ENCODE results near the gene CTAG1B. TPM values are rescaled to one million over a fixed set of nuclear protein-coding genes. Genes with fewer than 3 reads are reported as not detected.
"Not testable (repeated sequence)": the region's sequence is repeated elsewhere in the genome, so short reads cannot be mapped to it uniquely, and the experiment has no call there.

Gene CTAG1B
- total RNA-seq, 4 donors from 2014 or later, result not detected

DNA sequence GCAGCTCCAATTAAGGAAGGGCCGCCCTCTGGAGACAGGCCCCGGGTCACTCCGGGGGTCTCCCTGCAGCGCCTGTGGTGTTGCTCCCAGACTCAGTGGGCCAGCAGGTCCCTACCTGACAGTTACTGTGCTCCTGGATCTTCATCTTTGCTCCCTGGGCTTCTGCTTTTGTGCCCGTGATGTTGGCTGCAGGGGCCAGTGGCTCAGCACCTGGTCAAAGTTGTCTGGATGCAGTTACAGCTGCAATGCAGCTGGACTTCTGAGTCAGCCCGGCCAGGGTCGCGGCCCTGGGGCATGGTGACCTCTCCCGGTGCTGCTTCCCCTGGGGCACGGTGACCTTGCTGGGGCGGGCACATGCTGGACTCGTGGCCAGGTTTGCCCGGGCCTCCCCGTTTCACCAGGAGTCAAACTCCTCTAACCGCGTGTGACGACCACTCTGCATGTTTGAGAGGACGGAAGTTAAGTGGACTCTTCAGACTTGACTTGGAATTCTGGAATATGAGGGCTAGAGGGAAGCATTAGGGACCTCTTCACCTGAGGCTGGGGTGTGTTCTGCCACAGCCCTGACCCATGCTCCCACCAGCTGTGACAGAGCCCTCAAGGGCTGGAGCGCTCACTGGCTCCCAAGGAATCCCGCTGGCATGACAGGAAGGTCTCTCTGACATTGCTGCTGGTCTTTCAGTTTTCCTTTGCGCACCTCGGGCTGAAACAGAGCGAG, 30.6 kb upstream of the CTAG1B start:
- no peaks in the 10 kb centered on the region for H3K36me3 ChIP-seq
- no peaks in the 10 kb centered on the region for H3K27me3 ChIP-seq
- H3K9me3 ChIP-seq, result no peaks in the 10 kb centered on the region
- no peak for ATAC-seq
- TF ChIP-seq POLR2A (IDR thresholded peaks at IDR 0.05) (no peak), EP300 (IDR thresholded peaks at IDR 0.05) (no peak), POLR2AphosphoS5 (IDR thresholded peaks at IDR 0.05) (no peak)
- TF ChIP-seq, protein P1, sequence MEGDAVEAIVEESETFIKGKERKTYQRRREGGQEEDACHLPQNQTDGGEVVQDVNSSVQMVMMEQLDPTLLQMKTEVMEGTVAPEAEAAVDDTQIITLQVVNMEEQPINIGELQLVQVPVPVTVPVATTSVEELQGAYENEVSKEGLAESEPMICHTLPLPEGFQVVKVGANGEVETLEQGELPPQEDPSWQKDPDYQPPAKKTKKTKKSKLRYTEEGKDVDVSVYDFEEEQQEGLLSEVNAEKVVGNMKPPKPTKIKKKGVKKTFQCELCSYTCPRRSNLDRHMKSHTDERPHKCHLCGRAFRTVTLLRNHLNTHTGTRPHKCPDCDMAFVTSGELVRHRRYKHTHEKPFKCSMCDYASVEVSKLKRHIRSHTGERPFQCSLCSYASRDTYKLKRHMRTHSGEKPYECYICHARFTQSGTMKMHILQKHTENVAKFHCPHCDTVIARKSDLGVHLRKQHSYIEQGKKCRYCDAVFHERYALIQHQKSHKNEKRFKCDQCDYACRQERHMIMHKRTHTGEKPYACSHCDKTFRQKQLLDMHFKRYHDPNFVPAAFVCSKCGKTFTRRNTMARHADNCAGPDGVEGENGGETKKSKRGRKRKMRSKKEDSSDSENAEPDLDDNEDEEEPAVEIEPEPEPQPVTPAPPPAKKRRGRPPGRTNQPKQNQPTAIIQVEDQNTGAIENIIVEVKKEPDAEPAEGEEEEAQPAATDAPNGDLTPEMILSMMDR (IDR thresholded peaks at IDR 0.05), result no peak
- no CpG with 5 or more reads among the region's 23 CpGs for WGBS, 2 donors (ENCODE audit: low coverage in 1 of 2)
- H3K27ac ChIP-seq, result no peak overlapping the region
- no peaks in the 10 kb centered on the region for H3K4me1 ChIP-seq
- H3K4me3 ChIP-seq, result no peak overlapping the region

DNA sequence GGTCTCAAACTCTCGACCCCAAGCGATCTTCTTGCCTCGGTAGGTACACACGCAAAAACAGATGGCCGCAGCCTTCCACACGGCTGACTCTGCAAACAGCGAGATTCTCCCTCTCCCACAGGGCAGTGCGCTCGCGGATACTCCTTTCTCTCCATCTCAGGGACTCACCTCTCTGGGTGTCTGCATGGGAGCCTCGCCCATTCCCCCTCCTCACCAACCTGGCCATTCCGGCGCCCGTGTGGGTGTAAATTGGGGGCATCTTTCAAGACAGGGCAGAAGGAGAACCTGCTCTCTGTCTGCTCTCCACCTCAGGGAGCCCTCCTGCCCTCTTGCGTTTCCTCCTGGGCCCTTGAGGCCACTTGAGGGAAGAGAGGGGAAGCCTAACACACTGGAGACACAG, 29.8 kb upstream of the CTAG1B start:
- H3K9me3 ChIP-seq, result no peaks in the 10 kb centered on the region
- no peaks in the 10 kb centered on the region for H3K27me3 ChIP-seq
- TF ChIP-seq POLR2AphosphoS5 (IDR thresholded peaks at IDR 0.05), result no peak
- no peak for TF ChIP-seq POLR2A (IDR thresholded peaks at IDR 0.05)
- TF ChIP-seq, protein P1 (IDR thresholded peaks at IDR 0.05), result no peak
- TF ChIP-seq EP300 (IDR thresholded peaks at IDR 0.05), result no peak
- H3K27ac ChIP-seq, result no peak overlapping the region
- WGBS, 2 donors (ENCODE audit: low coverage in 1 of 2), result 92% methylated on average over 4 of the region's 15 CpGs; no CpG with 5 or more reads in 1 of the 2 donors
- no peak for ATAC-seq
- H3K4me3 ChIP-seq, result no peak overlapping the region
- H3K36me3 ChIP-seq, result no peaks in the 10 kb centered on the region
- no peaks in the 10 kb centered on the region for H3K4me1 ChIP-seq

DNA sequence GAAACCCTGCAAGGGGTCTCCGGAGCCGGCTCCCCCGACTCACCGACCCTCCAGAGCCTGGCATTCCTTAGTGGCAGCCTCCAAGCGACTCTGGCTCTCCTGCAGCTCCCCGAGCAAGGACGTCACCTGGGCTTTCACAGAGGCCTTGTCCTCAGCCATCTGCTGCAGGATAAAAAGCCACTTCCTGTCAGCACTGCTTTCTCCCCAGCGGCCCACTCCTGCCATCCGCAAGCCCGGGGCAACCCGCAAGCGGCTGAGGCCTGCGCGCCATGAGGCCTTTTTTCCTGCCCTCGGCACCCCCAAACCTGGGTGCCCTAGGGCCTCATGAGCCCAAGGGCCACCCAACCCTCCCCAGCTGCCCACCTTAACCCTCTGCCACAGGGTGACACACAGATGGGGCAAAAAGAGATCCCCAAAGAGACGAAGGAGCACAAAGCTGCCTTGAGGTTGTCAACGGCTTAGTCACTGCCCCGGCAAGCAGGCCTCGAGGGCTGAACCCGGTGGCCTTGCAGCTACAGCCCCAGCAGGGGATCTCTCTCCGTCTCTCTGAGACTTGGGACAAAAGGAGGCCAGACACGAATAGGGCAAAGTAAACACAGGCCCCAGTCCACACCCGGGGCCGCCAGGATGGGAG, 26.8 kb upstream of the CTAG1B start:
- WGBS, 2 donors (ENCODE audit: low coverage in 1 of 2), result no CpG with 5 or more reads among the region's 24 CpGs
- H3K4me1 ChIP-seq, ATAC-seq, H3K4me3 ChIP-seq, H3K36me3 ChIP-seq, H3K27ac ChIP-seq, H3K27me3 ChIP-seq, H3K9me3 ChIP-seq: not testable (repeated sequence)

DNA sequence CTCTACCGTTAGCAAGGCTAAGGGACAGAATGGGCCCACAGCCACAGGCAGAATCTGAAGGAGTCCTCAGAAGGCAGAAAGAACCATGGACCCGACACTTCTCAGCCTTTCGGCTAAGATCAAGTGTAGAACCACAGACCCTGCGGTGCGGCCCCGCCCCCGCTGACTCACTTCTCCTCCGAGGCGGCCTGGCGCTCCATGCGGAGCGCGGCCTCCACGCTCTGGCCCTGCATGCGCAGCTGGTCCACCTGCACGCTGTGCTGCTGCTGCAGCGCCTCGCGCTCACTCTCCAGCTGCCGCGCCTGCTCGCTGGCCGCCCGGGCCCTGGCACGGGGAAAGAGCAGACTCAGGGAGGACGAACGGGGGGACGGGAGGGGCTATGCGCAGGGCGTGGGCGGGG, 24.6 kb upstream of the CTAG1B start:
- ATAC-seq, H3K36me3 ChIP-seq, H3K9me3 ChIP-seq, H3K4me1 ChIP-seq, H3K4me3 ChIP-seq, H3K27ac ChIP-seq, H3K27me3 ChIP-seq: not testable (repeated sequence)
- WGBS, 2 donors (ENCODE audit: low coverage in 1 of 2), result no CpG with 5 or more reads among the region's 31 CpGs

DNA sequence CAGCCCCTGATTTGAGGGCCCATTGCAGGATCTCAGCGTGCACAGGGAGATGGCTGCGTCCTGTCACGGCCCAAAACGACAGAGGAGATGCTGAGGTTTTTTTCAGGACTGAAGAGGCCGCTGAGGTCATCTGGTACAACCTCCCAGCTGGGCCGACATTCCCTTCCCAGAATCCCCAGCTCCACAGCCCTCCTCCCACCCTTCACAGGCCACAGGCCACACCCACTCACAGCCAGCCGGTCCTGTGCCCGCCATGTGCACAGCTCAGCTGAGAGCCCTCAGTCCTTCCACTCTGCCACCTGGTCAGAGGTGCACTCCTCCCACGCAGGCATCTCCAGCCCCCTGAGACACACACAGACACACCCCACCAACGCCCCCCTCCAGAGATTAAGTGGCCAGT, 22.7 kb upstream of the CTAG1B start:
- H3K27ac ChIP-seq, H3K4me3 ChIP-seq, H3K27me3 ChIP-seq, H3K4me1 ChIP-seq, H3K36me3 ChIP-seq, H3K9me3 ChIP-seq: not testable (repeated sequence)
- ATAC-seq, result peak; percentile 54
- no CpG with 5 or more reads among the region's 10 CpGs for WGBS, 2 donors (ENCODE audit: low coverage in 1 of 2)

DNA sequence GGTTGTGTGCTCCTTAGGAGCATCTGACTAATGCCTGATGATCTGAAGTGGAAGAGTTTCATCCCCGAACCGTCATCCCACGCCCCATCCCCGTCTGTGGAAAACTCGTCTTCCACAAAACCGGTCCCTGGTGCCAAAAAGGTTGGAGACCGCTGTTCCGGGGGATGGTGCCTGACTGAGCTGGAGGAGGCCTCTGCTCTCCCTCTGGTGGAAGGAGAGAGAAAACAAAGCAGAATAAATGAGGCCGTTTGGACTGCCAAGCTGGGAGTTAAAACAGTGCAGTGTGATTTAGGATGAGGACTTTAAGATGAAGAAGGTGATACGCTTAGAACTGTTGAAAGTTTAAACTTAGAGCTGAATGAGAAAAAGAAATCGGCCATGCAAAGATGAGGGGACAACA, 14.6 kb upstream of the CTAG1B start:
- not testable (repeated sequence) for H3K9me3 ChIP-seq, H3K4me3 ChIP-seq, H3K27me3 ChIP-seq, H3K36me3 ChIP-seq, H3K4me1 ChIP-seq, H3K27ac ChIP-seq, ATAC-seq
- no CpG with 5 or more reads among the region's 11 CpGs for WGBS, 2 donors (ENCODE audit: low coverage in 1 of 2)

DNA sequence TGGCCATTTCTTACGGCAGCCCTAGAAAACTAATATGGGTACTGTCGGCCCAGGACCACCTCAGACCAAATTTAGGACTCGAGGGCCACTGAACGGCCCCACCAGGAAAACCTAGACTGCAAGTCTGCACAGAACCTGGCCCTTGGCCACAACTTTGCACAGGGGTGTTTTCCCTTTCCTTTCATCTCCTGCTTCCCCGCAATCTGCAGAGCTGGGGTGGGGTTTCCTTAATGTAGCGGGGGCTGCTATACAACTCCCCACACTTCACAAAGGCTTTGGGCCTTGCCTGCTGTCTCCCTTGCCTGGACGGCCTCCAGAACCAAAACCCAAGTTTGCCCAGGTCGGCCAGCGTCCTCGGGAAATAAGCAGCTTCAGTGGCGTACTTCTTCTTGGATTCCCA, 11.9 kb upstream of the CTAG1B start:
- not testable (repeated sequence) for H3K9me3 ChIP-seq, H3K4me1 ChIP-seq, H3K27ac ChIP-seq, H3K36me3 ChIP-seq, H3K4me3 ChIP-seq, ATAC-seq, H3K27me3 ChIP-seq
- no CpG with 5 or more reads among the region's 11 CpGs for WGBS, 2 donors (ENCODE audit: low coverage in 1 of 2)

DNA sequence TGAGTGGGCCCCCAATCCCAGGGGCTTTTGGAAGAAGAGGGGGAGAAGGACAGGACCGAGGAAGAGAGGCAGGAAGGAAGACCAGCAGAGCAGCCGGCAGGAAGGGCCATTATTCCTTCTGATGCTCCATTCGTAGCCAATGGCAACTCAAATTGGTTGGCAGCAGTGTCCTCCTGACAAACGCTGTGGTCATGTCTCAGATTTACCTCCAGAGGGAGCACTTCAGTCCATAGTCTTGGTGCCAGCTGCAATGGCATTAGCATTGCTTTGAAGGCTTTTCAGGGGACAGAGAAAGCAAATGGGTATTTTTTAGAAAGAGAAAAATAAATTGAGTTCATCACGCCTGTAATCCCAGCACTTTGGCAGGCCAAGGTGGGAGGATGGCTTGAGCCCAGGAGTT, 9.9 kb upstream of the CTAG1B start:
- not testable (repeated sequence) for H3K4me1 ChIP-seq, H3K27ac ChIP-seq, H3K27me3 ChIP-seq, H3K4me3 ChIP-seq, H3K9me3 ChIP-seq, H3K36me3 ChIP-seq
- no CpG with 5 or more reads among the region's 5 CpGs for WGBS, 2 donors (ENCODE audit: low coverage in 1 of 2)
- peak; percentile 40 for ATAC-seq

DNA sequence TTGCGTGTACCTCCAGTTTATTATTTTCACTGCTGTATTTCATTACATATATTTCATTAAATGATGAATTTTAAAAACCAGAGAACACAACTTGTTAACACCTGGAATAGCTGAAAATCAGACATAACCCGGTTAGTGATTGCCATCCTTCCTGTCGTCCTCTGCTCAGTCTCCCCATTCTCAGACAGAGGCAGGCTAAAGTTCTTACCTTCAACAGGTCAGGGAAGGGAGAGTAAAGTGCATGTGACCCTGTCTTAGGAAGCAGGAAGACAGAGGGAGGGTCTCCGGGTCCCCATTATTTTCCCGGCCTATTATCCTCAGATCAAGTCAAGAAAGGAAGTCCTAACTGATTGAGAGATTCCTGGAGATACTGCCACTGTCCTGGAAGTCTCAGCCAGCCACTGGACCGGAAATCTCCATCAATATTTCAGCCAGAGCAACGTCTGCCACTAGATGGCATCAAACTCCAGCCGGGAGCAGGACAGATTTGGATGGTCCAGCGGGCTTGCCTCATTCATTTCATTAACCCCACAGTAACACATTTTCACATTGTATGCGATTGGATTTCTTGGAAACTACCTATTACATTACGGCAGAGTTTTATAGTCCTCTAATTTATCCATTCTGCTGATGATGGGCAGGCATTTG, 1.8 kb upstream of the CTAG1B start:
- H3K9me3 ChIP-seq, H3K4me1 ChIP-seq, H3K27ac ChIP-seq, H3K4me3 ChIP-seq, H3K27me3 ChIP-seq, H3K36me3 ChIP-seq: not testable (repeated sequence)
- no CpG with 5 or more reads among the region's 11 CpGs for WGBS, 2 donors (ENCODE audit: low coverage in 1 of 2)
- ATAC-seq, result peak; percentile 54

DNA sequence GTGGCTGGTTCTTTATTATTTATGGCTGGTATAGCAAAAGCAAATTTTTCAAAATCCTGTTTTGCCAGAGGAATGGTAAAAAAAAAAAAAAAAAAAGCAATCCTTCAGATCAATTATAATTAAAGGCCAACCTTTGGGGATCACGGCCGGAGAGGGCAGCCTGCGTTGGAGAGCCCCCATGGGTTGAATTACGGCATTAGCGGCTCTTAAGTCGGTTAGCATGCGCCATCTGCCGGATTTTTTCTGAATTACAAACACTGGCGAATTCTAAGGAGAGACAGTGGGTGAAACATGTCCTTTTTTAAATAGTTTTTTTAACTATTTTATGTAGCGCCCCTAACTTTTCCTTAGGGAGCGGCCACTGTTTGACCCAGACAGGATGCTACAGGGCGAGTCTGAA, 5.5 kb downstream of the CTAG1B start:
- not testable (repeated sequence) for H3K4me1 ChIP-seq, H3K27me3 ChIP-seq, H3K9me3 ChIP-seq, H3K27ac ChIP-seq, H3K36me3 ChIP-seq, ATAC-seq, H3K4me3 ChIP-seq
- no CpG with 5 or more reads among the region's 12 CpGs for WGBS, 2 donors (ENCODE audit: low coverage in 1 of 2)

DNA sequence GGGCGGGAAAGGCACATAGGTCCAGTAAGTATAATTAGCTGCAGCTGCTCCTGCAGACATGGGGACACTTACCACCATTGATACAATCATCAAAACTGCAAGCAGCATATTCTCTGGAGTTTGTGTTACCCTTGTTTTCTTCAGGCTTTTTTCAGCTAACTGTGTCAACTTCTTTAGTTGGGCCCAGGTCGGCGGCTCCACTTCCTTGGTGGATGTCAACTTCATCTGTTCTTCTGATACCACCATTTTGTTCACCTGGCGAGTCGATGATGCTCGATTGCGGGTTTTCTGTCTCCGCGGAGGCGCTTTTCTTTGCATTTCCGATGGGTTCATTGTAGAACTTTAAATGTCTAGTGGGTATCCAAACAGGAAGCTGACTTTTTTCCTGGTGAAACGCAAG, 7.9 kb downstream of the CTAG1B start:
- H3K4me3 ChIP-seq, H3K4me1 ChIP-seq, H3K36me3 ChIP-seq, ATAC-seq, H3K9me3 ChIP-seq, H3K27ac ChIP-seq, H3K27me3 ChIP-seq: not testable (repeated sequence)
- 89 to 95% methylated on average over 4 to 12 of the region's 12 CpGs for WGBS, 2 donors (ENCODE audit: low coverage in 1 of 2)
